Activated B cell treated with CpG ODN at 0.5 μM for 24 hours (primary cell): ENCODE measurements around the gene EDARADD. TPM values are rescaled to one million over a fixed set of nuclear protein-coding genes. Genes with fewer than 3 reads are reported as not detected.

Source experiments
- ATAC-seq: fragments of 200-7000 bp; cut with Tn5 transposase; one replicate; pipeline ENCODE4 v1.10.0; 2021; ENCODE audit warnings: low read depth, mild to moderate bottlenecking, moderate library complexity
- CTCF ChIA-PET: fragments of 350-600 bp; sonication (Branson Sonifier 250); formaldehyde crosslinking; loops from one replicate; lab custom pipeline; 2021; ENCODE audit warnings: antibody characterized with exemption; lab: Charles Lee
- POLR2A ChIA-PET: fragments of 350-600 bp; sonication (Branson Sonifier 250); formaldehyde crosslinking; loops from one replicate; lab custom pipeline; 2021; ENCODE audit warnings: antibody characterized with exemption; lab: Charles Lee
- DNase-seq: peaks from one replicate; pipeline ENCODE4 v3.0.0; 2022
- H3K27ac Mint-ChIP-seq: one replicate; pipeline ENCODE4 v1.8.0; 2020; ENCODE audit warnings: mixed read lengths
- H3K27me3 Mint-ChIP-seq: one replicate; pipeline ENCODE4 v1.8.0; 2021; ENCODE audit warnings: mixed read lengths
- H3K36me3 Mint-ChIP-seq: one replicate; pipeline ENCODE4 v1.8.0; 2021; ENCODE audit warnings: low read depth, mixed read lengths
- H3K4me1 Mint-ChIP-seq: one replicate; pipeline ENCODE4 v1.8.0; 2021; ENCODE audit warnings: mixed read lengths
- H3K4me3 Mint-ChIP-seq: one replicate; pipeline ENCODE4 v1.8.0; 2020; ENCODE audit warnings: mild to moderate bottlenecking, mixed read lengths
- H3K9me3 Mint-ChIP-seq: one replicate; pipeline ENCODE4 v1.8.0; 2020; ENCODE audit warnings: mixed read lengths
- intact Hi-C: fragments of 100-400 bp; cut with micrococcal nuclease; formaldehyde crosslinking; loops from one replicate; pipeline ENCODE4 v1.15.1; 2024
- total RNA-seq: library from RNA; stranded (reverse); gene quantifications from 2 replicates; pipeline ENCODE4 v1.2.3, GENCODE V29; 2022
- TF ChIP-seq, protein P1 (sequence below): fragments of 200-600 bp; IDR thresholded peaks from one replicate; pipeline ENCODE4 v1.8.0; 2022; ENCODE audit warnings: antibody characterized with exemption, mild to moderate bottlenecking

Gene EDARADD
- total RNA-seq, 1 donor from 2014 or later = not detected

DNA sequence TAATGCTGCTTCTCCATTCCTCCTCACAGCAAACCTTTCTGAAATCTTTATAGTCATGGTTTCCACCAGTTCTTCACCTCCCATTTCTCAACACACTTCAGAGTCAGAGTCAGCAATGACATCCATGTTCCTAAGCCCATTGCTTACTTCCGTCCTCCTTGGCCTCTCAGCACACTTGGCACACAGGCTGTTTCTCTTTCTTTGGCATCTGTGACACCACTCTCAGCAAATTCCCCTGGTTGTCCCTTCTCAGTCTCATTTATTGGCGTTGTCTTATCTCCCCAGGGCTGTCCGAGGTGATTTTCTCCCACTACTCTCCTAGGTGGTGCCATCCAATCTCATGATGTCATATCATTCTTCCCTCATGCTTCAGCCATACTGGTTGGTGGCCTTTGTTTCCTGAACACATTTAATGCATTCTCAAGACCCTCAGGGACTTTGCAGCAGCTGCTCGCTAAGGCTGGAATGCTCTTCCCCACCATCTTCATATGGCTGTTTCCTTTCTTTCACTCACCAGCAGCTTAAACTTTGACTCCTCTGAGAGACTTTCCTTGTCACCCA is 126.4 kb downstream of the EDARADD start:
- TF ChIP-seq, protein P1, sequence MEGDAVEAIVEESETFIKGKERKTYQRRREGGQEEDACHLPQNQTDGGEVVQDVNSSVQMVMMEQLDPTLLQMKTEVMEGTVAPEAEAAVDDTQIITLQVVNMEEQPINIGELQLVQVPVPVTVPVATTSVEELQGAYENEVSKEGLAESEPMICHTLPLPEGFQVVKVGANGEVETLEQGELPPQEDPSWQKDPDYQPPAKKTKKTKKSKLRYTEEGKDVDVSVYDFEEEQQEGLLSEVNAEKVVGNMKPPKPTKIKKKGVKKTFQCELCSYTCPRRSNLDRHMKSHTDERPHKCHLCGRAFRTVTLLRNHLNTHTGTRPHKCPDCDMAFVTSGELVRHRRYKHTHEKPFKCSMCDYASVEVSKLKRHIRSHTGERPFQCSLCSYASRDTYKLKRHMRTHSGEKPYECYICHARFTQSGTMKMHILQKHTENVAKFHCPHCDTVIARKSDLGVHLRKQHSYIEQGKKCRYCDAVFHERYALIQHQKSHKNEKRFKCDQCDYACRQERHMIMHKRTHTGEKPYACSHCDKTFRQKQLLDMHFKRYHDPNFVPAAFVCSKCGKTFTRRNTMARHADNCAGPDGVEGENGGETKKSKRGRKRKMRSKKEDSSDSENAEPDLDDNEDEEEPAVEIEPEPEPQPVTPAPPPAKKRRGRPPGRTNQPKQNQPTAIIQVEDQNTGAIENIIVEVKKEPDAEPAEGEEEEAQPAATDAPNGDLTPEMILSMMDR = no peak
- no peak overlapping the region for H3K27ac Mint-ChIP-seq
- peaks cover 8% of the 10 kb centered on the region for H3K36me3 Mint-ChIP-seq
- H3K4me1 Mint-ChIP-seq = peaks cover 12% of the 10 kb centered on the region
- ATAC-seq (no peak), DNase-seq (no peak)
- ChIA-PET CTCF (no interaction called here), POLR2A (no interaction called here)
- no peaks in the 10 kb centered on the region for H3K27me3 Mint-ChIP-seq
- H3K9me3 Mint-ChIP-seq = no peaks in the 10 kb centered on the region
- intact Hi-C loops = loop anchor here (5.0 to 10.0 kb wide), 2 partner anchors 1016 to 1193 kb away; partner anchors contain the start of genes ARID4B, B3GALNT2 and GGPS1
- H3K4me3 Mint-ChIP-seq = no peak overlapping the region

- Mint-ChIP-seq H3K27me3 (no peaks in the 10 kb centered on the region), H3K27ac (peak overlapping the region; percentile 90), H3K4me3 (peak overlapping the region; percentile 95), H3K4me1 (peaks cover 12% of the 10 kb centered on the region), H3K36me3 (peaks cover 24% of the 10 kb centered on the region), H3K9me3 (no peaks in the 10 kb centered on the region)
- ChIA-PET POLR2A (interaction anchor here (0.8 to 1.0 kb wide), 2 partner anchors 13 to 456 kb away, joined by 3 to 4 read pairs; no protein-coding TSS in a partner anchor), CTCF (no interaction called here)
- TF ChIP-seq, protein P1 = no peak
- DNase-seq (no peak), ATAC-seq (no peak)
- intact Hi-C loops = loop anchor here (5.0 to 10.0 kb wide), 2 partner anchors 1018 to 1196 kb away; partner anchors contain the start of genes ARID4B, B3GALNT2 and GGPS1
These were observed 129.0 kb downstream of the EDARADD start for GRCh38 chr1:236522937-236523703.

DNA sequence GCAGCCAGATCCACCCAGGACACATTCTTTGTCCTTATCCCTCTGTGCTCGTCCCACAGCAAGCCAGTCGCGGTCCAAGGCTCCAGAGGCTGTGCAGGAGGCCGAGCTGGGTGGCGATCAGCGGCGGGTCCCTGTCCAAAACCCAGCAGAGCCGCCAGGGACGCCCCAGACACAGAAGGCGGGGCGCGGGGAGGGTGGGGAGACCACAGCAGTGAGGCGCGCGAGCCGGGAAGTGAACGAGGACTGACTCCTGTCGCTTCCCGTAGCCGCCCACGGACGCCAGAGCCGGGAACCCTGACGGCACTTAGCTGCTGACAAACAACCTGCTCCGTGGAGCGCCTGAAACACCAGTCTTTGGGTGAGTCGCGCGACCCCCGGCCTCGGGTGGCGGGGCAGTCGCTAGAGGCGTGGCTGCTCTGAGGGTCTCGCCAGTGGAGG is 129.6 kb downstream of the EDARADD start, which contains the start of gene LGALS8:
TSS of gene LGALS8 (plus strand) at position 279 of the 438 bp plus-strand sequence. CDS start 2,089 bp downstream, outside the sequence.
- intact Hi-C loops = loop anchor here (1.0 to 10.0 kb wide), 8 partner anchors 81 to 1196 kb away; partner anchors contain the start of genes ARID4B, B3GALNT2, GGPS1 and GPR137B
- ChIA-PET POLR2A (interaction anchor here (0.8 to 1.8 kb wide), 3 partner anchors 14 to 457 kb away, joined by 3 to 8 read pairs (median 4); partner anchors contain the start of gene HEATR1), CTCF (no interaction called here)
- peaks cover 26% of the 10 kb centered on the region for H3K36me3 Mint-ChIP-seq
- peaks cover 12% of the 10 kb centered on the region for H3K4me1 Mint-ChIP-seq
- H3K27me3 Mint-ChIP-seq = no peaks in the 10 kb centered on the region
- peak within 1 kb of the TSS; percentile 95 for H3K4me3 Mint-ChIP-seq
- no peaks in the 10 kb centered on the region for H3K9me3 Mint-ChIP-seq
- H3K27ac Mint-ChIP-seq = peak within 1 kb of the TSS; percentile 90
- TF ChIP-seq, protein P1 = no peak
- ATAC-seq (peak; percentile 60), DNase-seq (peak; percentile 69)

DNA sequence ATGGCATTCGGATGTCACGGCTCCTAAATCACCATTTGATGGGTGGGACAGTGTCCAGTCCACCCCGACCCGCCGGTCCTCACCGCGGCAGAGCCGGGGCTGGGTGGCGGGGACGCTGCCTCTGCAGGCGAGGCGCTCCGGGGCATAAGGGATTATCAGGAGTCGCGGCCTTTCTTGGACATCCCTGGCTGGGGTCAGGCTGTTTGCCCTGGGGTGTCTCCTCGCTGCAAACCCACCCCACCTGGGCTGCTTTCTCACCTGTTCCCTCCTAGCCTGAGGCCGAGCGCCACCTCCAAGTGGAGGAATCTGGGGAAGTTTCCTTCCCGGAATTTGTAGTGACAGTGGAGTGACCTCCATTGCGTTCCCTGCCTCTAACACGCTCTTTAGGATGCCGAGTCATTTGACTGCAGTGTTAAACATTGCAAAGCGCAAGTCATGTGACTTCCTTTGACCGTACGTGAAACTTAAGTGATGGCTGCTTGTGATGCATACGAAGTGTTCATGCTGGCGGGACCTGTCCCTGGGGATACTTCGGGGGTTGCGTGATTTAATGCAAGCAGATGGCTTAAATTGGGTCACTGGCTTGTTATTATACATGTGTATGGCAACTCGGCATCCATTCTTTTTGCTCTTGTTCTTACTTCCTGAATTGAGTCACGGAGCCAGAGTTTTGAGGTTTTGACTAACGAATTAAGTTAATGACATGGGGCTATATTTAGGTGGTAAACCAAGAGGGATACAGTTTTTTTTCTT is 130.2 kb downstream of the EDARADD start:
- DNase-seq (peak; percentile 58), ATAC-seq (peak; percentile 87)
- H3K9me3 Mint-ChIP-seq = no peaks in the 10 kb centered on the region
- POLR2A ChIA-PET = interaction anchor here (1.0 to 1.8 kb wide), 2 partner anchors 80 to 457 kb away, joined by 3 to 8 read pairs; partner anchors contain the start of gene HEATR1
- no peaks in the 10 kb centered on the region for H3K27me3 Mint-ChIP-seq
- TF ChIP-seq, protein P1 = no peak
- peak overlapping the region; percentile 90 for H3K27ac Mint-ChIP-seq
- H3K4me1 Mint-ChIP-seq = peaks cover 12% of the 10 kb centered on the region
- intact Hi-C loops = loop anchor here (1.0 to 10.0 kb wide), 8 partner anchors 80 to 1197 kb away; partner anchors contain the start of genes ARID4B, B3GALNT2, GGPS1 and GPR137B
- peak overlapping the region; percentile 95 for H3K4me3 Mint-ChIP-seq
- H3K36me3 Mint-ChIP-seq = peaks cover 30% of the 10 kb centered on the region
- CTCF ChIA-PET = no interaction called here
